GM15510 (cell line): Measurements from ENCODE around the gene PHACTR1.

Experiments
- POLR2A ChIP-seq: IDR thresholded peaks from 3 replicates; pipeline ENCODE4 v1.6.1; 2011; ENCODE audit warnings: borderline replicate concordance; ENCODE audit not compliant: insufficient read length; ENCODE audit errors: extremely low read depth

Gene PHACTR1

DNA sequence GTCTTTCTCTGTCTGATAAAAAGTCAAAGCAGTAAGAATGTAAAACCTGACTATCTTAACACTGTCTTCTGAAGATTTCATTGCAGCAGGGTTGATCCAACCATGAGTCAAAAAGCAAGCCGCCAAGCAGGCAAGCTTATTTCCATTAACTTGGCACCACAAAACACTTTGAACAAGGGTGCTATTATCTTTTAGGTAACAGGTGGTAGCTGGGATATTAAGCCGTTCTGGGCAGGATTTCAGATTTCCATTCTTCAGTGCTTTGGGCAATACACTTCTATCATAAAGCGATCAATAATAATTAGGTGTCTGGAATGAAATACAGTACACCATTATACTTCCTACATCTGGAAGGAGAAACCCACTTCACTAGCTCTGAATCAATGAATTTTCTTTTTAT lies 429.9 kb downstream of the PHACTR1 start:
- TF ChIP-seq POLR2A: no peak

DNA sequence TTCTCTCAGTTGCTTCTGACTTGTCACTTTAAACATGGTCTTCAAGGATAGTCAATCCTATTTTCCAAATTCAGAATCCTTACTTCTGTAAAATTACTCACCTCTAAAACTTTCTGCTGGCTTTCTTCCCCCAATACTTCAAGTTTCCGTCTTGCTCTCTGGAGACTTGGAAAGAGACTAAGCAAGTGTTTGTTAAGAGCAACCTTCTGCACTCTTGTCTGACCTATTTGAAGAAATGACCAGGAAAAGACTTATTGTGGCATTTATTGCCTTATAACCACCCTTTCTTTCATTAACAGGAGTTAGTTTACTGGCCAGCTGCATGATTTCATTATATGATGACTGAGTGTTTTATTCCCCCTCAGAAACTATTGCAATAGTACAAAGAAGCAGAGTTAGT lies 430.8 kb downstream of the PHACTR1 start:
- no peak for TF ChIP-seq POLR2A

GRCh38 chr6:13147782-13148181 lies 431.2 kb downstream of the PHACTR1 start:
- no peak for TF ChIP-seq POLR2A

DNA sequence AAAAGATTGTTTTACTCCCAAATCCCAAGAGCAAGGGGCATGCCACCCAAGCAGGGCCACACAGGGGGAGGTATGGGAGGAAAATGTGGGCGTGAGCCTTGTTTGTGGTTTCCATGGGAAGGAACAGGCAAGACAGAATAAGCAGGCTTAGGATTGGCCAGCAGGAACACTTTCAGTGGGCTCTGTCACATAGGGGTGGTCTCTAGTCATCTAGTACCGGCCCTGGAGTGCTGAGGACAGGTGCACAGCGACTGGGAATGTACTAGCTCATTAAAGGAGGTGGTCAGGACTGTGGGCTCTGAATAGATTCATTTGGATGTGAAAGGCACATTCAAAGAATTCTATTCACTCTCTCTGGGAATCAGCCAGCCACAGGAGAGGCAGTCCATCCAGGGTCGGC lies 436.2 kb downstream of the PHACTR1 start:
- no peak for TF ChIP-seq POLR2A

GRCh38 chr6:13156381-13156780 lies 439.8 kb downstream of the PHACTR1 start:
- TF ChIP-seq POLR2A: no peak

- no peak for TF ChIP-seq POLR2A
Measured at GRCh38 chr6:13157293-13157692, 440.7 kb downstream of the PHACTR1 start.

GRCh38 chr6:13159300-13159699 lies 442.7 kb downstream of the PHACTR1 start:
- TF ChIP-seq POLR2A: no peak

GRCh38 chr6:13163161-13163944 lies 446.8 kb downstream of the PHACTR1 start:
- TF ChIP-seq POLR2A: no peak

DNA sequence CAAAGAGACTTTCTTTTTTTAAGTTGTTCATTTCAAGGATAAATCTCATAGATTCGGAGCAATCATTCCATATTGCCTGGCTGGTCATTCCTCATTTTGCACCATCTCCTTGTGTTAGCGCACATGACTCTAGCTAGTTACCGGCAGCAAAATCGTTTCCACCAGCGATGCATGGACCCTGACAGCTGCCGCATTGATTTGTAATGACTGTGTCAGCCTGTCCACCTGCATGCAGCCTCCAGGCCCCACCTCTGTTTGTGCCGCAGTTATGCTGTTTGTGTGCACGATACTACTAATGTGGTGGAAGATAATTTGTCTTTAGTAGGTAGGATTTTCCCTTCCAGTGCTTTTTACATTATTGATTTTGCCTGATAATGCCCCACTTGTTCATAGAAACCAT lies 447.7 kb downstream of the PHACTR1 start:
- no peak for TF ChIP-seq POLR2A

DNA sequence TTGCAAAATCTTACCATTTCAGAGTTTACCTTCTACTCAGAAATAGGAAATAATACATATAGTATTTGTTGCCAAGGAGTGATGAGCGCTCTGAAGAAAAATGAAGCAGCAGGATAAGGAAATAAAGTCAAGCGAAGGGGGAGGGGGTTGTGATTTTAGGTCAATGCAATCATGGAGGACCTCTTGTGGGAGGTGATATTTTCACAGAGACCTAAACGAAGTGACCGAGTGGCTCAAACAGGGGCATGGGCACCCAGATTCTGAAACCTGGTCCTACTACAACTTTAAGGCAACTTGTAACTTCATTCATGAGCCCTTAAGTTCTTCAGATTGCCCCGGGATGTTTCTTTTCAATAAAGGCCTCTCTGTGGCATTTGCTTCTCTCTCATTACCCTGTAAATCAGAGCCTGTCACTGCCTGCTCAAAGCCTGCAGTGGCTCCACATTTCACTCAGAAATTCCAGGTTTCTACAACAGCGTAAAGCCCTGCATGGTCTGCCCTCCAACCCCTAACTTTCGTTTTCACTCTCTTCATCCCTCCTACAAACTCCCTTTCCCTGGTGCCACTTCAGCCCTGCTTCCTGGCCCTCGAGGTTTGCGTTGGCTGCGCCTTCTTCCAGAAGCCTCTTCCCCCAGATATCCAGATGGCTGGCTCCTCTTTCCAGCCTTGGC lies 449.1 kb downstream of the PHACTR1 start:
- TF ChIP-seq POLR2A: no peak

DNA sequence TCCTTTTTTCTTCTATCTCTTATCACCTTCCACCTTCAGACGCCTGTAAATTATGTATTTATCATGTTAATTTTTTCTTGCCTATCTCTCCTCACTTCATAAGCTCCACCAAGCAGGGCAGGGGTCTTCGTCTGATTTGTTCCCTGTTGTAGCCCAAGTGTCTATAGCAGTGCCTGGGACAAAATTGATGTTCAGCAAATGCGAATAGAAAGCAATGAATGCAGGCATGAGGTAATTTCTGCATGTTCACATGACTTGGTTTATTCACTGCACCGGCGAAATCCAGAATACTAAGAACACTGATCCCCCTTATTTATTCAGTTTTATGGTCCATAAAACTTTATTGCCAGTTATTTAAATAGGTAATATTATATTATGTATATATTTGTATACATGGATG lies 449.7 kb downstream of the PHACTR1 start:
- no peak for TF ChIP-seq POLR2A

GRCh38 chr6:13166916-13167315 lies 450.3 kb downstream of the PHACTR1 start:
- no peak for TF ChIP-seq POLR2A

GRCh38 chr6:13172291-13172690 lies 455.7 kb downstream of the PHACTR1 start:
- no peak for TF ChIP-seq POLR2A

- no peak for TF ChIP-seq POLR2A
Measured at GRCh38 chr6:13175087-13175486, 458.5 kb downstream of the PHACTR1 start.

DNA sequence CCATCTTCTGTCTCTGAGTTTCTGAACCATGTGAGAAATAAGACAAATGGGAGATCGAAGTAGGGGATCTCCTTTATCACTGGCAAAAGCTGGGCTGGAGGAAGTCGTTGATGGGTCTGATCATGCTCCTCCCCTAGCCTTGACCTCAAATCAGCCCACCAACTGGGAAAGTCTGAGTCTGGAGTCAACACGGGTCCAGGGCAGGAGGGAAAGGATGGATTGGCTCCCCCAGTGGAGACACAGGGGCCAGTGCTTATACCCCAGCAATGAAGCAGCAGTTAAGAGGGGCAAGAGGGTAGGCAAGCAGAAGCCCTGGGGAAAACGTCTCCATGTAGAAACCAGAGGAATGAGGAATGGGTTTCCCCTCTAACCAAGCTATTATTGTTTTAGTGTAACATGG lies 459.2 kb downstream of the PHACTR1 start:
- no peak for TF ChIP-seq POLR2A

GRCh38 chr6:13177664-13178063 lies 461.1 kb downstream of the PHACTR1 start:
- no peak for TF ChIP-seq POLR2A

- no peak for TF ChIP-seq POLR2A
Measured at GRCh38 chr6:13178107-13178506, 461.5 kb downstream of the PHACTR1 start.

GRCh38 chr6:13180538-13180937 lies 464.0 kb downstream of the PHACTR1 start:
- no peak for TF ChIP-seq POLR2A
